Right renal pelvis (tissue), 4 donors: ENCODE measurements around the gene NBEA. TPM values are rescaled to one million over a fixed set of nuclear protein-coding genes. Genes with fewer than 3 reads are reported as not detected.

Experiments
- DNase-seq, 4 donors: peaks; one replicate each; pipeline ENCODE4 v3.0.0-alpha.2; 2013; ENCODE audit warnings: low read depth in 4 of 4, low spot score in 3 of 4, missing footprints in 1 of 4
- polyA plus RNA-seq, 4 donors: library from polyadenylated mRNA; unstranded; fragments of 120-200 nt; gene quantifications; one replicate each; pipeline ENCODE4 v1.2.1, GENCODE V29; 2013; ENCODE audit not compliant: insufficient read length in 4 of 4

The NBEA gene
- polyA plus RNA-seq, 4 donors: 15.6 to 19.9 (median 18.3) TPM

- no peak for DNase-seq
These were observed 748.6 kb downstream of the NBEA start for GRCh38 chr13:35690581-35691207.

GRCh38 chr13:35693134-35693784 lies 751.2 kb downstream of the NBEA start:
- DNase-seq: no peak

- no peak for DNase-seq
These were observed 752.0 kb downstream of the NBEA start for GRCh38 chr13:35694031-35694430.

- DNase-seq: no peak
These were observed 752.7 kb downstream of the NBEA start for GRCh38 chr13:35694549-35695447.

- no peak for DNase-seq
These were observed 753.3 kb downstream of the NBEA start for GRCh38 chr13:35695448-35695770.

GRCh38 chr13:35697186-35697730 lies 755.2 kb downstream of the NBEA start:
- DNase-seq: no peak

GRCh38 chr13:35698911-35699576 lies 757.0 kb downstream of the NBEA start:
- DNase-seq: no peak

GRCh38 chr13:35699825-35700510 lies 757.9 kb downstream of the NBEA start:
- no peak for DNase-seq

GRCh38 chr13:35700671-35701070 lies 758.6 kb downstream of the NBEA start:
- DNase-seq: no peak

- no peak for DNase-seq
These were observed 760.2 kb downstream of the NBEA start for GRCh38 chr13:35702316-35702715.

- DNase-seq: no peak
These were observed 761.0 kb downstream of the NBEA start for GRCh38 chr13:35703061-35703460.

- no peak for DNase-seq
These were observed 762.3 kb downstream of the NBEA start for GRCh38 chr13:35704331-35704730.

GRCh38 chr13:35706281-35706680 lies 764.2 kb downstream of the NBEA start:
- DNase-seq: no peak

GRCh38 chr13:35706721-35707120 lies 764.7 kb downstream of the NBEA start:
- no peak for DNase-seq

GRCh38 chr13:35711909-35712308 lies 769.8 kb downstream of the NBEA start:
- DNase-seq: no peak

GRCh38 chr13:35712907-35713761 lies 771.1 kb downstream of the NBEA start:
- DNase-seq: no peak

- no peak for DNase-seq
These were observed 772.1 kb downstream of the NBEA start for GRCh38 chr13:35714121-35714520.

- no peak for DNase-seq
These were observed 772.7 kb downstream of the NBEA start for GRCh38 chr13:35714588-35715377.

GRCh38 chr13:35716186-35716585 lies 774.1 kb downstream of the NBEA start:
- no peak for DNase-seq
